SK-N-SH treated with all-trans-retinoic acid at 6 μM for 48 hours (cell line): ENCODE measurements around the gene NPAS2.

Source experiments
- ATAC-seq: fragments of 200-7000 bp; cut with Tn5 transposase; 3 replicates; pipeline ENCODE4 v1.9.1; 2020; ENCODE audit warnings: mild to moderate bottlenecking, moderate library complexity
- BACH2 ChIP-seq: fragments of 250-450 bp; sonication (Bioruptor Pico); IDR thresholded peaks from 2 replicates; pipeline ENCODE4 v1.9.0; 2021; ENCODE audit warnings: mild to moderate bottlenecking, borderline replicate concordance
- CSRNP3 ChIP-seq: fragments of 250-450 bp; sonication (Bioruptor Pico); IDR thresholded peaks from 2 replicates; pipeline ENCODE4 v1.5.1; 2021; ENCODE audit warnings: mild to moderate bottlenecking, moderate library complexity
- GLIS3 ChIP-seq: fragments of 250-450 bp; sonication (Bioruptor Pico); IDR thresholded peaks from 2 replicates; pipeline ENCODE4 v1.5.0; 2020; ENCODE audit warnings: mild to moderate bottlenecking, moderate library complexity
- ISL1 ChIP-seq: fragments of 250-450 bp; sonication (Bioruptor Pico); IDR thresholded peaks from 2 replicates; pipeline ENCODE4 v2.1.2; 2022; ENCODE audit warnings: mild to moderate bottlenecking, moderate library complexity
- OSR1 ChIP-seq: fragments of 250-450 bp; sonication (Bioruptor Pico); IDR thresholded peaks from 2 replicates; pipeline ENCODE4 v1.8.0; 2022; ENCODE audit warnings: moderate library complexity, mild to moderate bottlenecking, inconsistent platforms
- PPARA ChIP-seq: fragments of 250-450 bp; sonication (Bioruptor Pico); IDR thresholded peaks from 2 replicates; pipeline ENCODE4 v1.5.0; 2020; ENCODE audit warnings: mild to moderate bottlenecking, borderline replicate concordance
- RARB ChIP-seq: fragments of 250-450 bp; sonication (Bioruptor Pico); IDR thresholded peaks from 2 replicates; pipeline ENCODE4 v1.8.0; 2021; ENCODE audit warnings: mild to moderate bottlenecking, moderate library complexity
- SNAI2 ChIP-seq: fragments of 250-450 bp; sonication (Bioruptor Pico); IDR thresholded peaks from 2 replicates; pipeline ENCODE4 v1.5.0; 2020; ENCODE audit warnings: mild to moderate bottlenecking, moderate library complexity
- TCF4 ChIP-seq: fragments of 250-450 bp; sonication (Bioruptor Pico); IDR thresholded peaks from 2 replicates; pipeline ENCODE4 v1.8.0; 2021; ENCODE audit warnings: mild to moderate bottlenecking, moderate library complexity, borderline replicate concordance
- TOX ChIP-seq: fragments of 250-450 bp; sonication (Bioruptor Pico); IDR thresholded peaks from 2 replicates; pipeline ENCODE4 v1.8.0; 2021; ENCODE audit warnings: mild to moderate bottlenecking, moderate library complexity, borderline replicate concordance
- ZC3H10 ChIP-seq: fragments of 250-450 bp; sonication (Bioruptor Pico); IDR thresholded peaks from 2 replicates; pipeline ENCODE4 v1.5.1; 2021; ENCODE audit warnings: mild to moderate bottlenecking, moderate library complexity
- ZFP3 ChIP-seq: fragments of 250-450 bp; sonication (Bioruptor Pico); IDR thresholded peaks from 2 replicates; pipeline ENCODE4 v1.5.0; 2020; ENCODE audit warnings: mild to moderate bottlenecking, moderate library complexity
- ZFP30 ChIP-seq: fragments of 450-650 bp; formaldehyde crosslinking; IDR thresholded peaks from 2 replicates; pipeline ENCODE4 v1.5.0; 2022; ENCODE audit warnings: mild to moderate bottlenecking, moderate library complexity
- ZNF70 ChIP-seq: fragments of 450-650 bp; formaldehyde crosslinking; IDR thresholded peaks from 2 replicates; pipeline ENCODE4 v1.5.0; 2020; ENCODE audit warnings: mild to moderate bottlenecking, moderate library complexity
- TF ChIP-seq, protein P1 (sequence below): fragments of 250-450 bp; sonication (Bioruptor Pico); IDR thresholded peaks from 2 replicates; pipeline ENCODE4 v1.8.0; 2020; ENCODE audit warnings: mild to moderate bottlenecking, moderate library complexity, borderline replicate concordance
- TF ChIP-seq, protein P2 (sequence below): fragments of 250-450 bp; sonication (Bioruptor Pico); IDR thresholded peaks from 2 replicates; pipeline ENCODE4 v1.5.1; 2020; ENCODE audit warnings: low read depth, mild to moderate bottlenecking, moderate library complexity
- TF ChIP-seq, protein P3 (sequence below): fragments of 250-450 bp; sonication (Bioruptor Pico); IDR thresholded peaks from 2 replicates; pipeline ENCODE4 v1.8.0; 2021; ENCODE audit warnings: low read depth, mild to moderate bottlenecking, moderate library complexity, borderline replicate concordance

The NPAS2 gene

DNA sequence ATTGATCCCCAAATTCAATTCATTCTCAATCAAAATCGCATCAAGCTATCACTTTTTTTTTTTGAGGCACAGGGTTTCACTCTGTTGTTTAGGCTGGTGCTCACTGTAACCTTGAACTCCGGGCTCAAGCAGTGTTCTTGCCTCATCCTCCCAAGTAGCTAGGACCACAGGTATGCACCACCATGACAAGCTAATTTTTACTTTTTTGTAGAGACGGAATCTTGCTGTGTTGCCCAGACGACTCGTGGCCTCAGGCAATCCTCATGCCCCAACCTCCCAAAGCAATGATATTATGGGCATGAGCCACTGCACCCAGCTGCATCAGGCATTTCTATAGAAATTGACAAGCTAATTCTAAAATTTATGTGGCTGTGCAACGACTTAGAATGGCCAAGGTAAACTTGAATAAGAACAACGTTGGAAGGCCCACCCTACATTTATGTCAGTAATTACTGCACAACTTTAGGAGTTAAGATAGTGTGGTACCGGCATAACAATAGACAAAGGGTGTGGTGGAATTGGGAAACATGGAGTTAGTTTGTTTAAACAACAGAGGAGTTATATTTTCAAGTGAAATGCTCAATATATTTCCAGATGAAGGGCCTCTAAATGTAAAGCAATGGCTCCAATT is 78.2 kb downstream of the NPAS2 start:
- TF ChIP-seq SNAI2 (CRISPR knock-in tag) (no peak), ZFP30 (CRISPR knock-in tag) (no peak), ZNF70 (CRISPR knock-in tag) (no peak), ISL1 (CRISPR knock-in tag) (no peak), BACH2 (CRISPR knock-in tag) (no peak)
- TF ChIP-seq, protein P1, sequence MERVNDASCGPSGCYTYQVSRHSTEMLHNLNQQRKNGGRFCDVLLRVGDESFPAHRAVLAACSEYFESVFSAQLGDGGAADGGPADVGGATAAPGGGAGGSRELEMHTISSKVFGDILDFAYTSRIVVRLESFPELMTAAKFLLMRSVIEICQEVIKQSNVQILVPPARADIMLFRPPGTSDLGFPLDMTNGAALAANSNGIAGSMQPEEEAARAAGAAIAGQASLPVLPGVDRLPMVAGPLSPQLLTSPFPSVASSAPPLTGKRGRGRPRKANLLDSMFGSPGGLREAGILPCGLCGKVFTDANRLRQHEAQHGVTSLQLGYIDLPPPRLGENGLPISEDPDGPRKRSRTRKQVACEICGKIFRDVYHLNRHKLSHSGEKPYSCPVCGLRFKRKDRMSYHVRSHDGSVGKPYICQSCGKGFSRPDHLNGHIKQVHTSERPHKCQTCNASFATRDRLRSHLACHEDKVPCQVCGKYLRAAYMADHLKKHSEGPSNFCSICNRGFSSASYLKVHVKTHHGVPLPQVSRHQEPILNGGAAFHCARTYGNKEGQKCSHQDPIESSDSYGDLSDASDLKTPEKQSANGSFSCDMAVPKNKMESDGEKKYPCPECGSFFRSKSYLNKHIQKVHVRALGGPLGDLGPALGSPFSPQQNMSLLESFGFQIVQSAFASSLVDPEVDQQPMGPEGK (CRISPR knock-in tag): no peak
- TF ChIP-seq, protein P2, sequence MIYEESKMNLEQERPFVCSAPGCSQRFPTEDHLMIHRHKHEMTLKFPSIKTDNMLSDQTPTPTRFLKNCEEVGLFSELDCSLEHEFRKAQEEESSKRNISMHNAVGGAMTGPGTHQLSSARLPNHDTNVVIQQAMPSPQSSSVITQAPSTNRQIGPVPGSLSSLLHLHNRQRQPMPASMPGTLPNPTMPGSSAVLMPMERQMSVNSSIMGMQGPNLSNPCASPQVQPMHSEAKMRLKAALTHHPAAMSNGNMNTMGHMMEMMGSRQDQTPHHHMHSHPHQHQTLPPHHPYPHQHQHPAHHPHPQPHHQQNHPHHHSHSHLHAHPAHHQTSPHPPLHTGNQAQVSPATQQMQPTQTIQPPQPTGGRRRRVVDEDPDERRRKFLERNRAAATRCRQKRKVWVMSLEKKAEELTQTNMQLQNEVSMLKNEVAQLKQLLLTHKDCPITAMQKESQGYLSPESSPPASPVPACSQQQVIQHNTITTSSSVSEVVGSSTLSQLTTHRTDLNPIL (CRISPR knock-in tag): no peak
- TF ChIP-seq, protein P3, sequence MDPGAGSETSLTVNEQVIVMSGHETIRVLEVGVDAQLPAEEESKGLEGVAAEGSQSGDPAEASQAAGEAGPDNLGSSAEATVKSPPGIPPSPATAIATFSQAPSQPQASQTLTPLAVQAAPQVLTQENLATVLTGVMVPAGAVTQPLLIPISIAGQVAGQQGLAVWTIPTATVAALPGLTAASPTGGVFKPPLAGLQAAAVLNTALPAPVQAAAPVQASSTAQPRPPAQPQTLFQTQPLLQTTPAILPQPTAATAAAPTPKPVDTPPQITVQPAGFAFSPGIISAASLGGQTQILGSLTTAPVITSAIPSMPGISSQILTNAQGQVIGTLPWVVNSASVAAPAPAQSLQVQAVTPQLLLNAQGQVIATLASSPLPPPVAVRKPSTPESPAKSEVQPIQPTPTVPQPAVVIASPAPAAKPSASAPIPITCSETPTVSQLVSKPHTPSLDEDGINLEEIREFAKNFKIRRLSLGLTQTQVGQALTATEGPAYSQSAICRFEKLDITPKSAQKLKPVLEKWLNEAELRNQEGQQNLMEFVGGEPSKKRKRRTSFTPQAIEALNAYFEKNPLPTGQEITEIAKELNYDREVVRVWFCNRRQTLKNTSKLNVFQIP (CRISPR knock-in tag): no peak
- no peak for ATAC-seq

GRCh38 chr2:100900156-100900795 is 80.3 kb downstream of the NPAS2 start:
- ATAC-seq: no peak
- TF ChIP-seq ZC3H10 (CRISPR knock-in tag) (no peak), CSRNP3 (CRISPR knock-in tag) (no peak), TCF4 (CRISPR knock-in tag) (no peak), ZFP3 (CRISPR knock-in tag) (no peak), TOX (CRISPR knock-in tag) (no peak), PPARA (no peak)
- TF ChIP-seq, protein P3 (CRISPR knock-in tag): no peak

DNA sequence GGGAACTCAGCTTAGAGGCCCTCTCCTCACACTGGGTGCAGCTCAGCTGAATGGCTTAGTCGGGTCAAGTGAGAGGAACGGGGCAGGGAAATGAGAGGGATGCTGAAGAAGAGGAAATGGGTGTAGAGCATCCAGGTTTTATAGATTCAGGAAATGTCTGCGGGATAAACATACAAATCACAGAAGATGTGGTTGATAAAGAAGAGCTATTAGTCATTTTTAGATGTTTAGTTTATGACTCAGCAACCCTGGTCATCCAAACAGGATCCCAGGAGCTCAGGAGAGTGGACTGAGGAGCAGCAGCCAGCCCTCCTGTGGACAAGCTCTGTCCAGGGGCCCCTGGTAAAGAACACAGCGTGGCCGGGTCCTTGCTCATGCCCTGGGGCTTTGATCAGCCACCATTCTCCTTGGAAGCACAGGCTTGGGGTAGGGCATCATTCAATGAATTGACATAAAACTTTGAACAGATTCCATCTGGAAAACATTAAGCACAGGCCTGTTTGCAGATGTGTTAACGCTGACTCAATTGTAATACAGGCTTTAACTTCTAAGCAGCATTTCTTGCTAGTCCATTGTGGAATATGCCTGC is 83.0 kb downstream of the NPAS2 start:
- peak; percentile 98 for ATAC-seq
- TF ChIP-seq RARB (CRISPR knock-in tag): 0 out of 2 replicates have a peak, but pooled peaks have one; percentile 26
- no peak for TF ChIP-seq GLIS3 (CRISPR knock-in tag)
- TF ChIP-seq, protein P1 (CRISPR knock-in tag): peak; percentile 69; the same call in 1 of the 2 replicates
- TF ChIP-seq PPARA: no peak
- TF ChIP-seq TCF4 (CRISPR knock-in tag): peak; percentile 78; the same call in 1 of the 2 replicates
- peak; percentile 66; the same call in 1 of the 2 replicates for TF ChIP-seq TOX (CRISPR knock-in tag)
- TF ChIP-seq OSR1 (CRISPR knock-in tag): no peak
